HG03060 (cell line): ENCODE results near the gene PAFAH1B1.
"Not testable (repeated sequence)": the region's sequence is repeated elsewhere in the genome, so short reads cannot be mapped to it uniquely, and the experiment has no call there.

ENCODE experiments used
- ATAC-seq: cut with Tn5 transposase; IDR thresholded peaks from one replicate; pipeline ENCODE4 v1.9.1; 2021; ENCODE audit warnings: low read depth, moderate number of reproducible peaks; ENCODE audit not compliant: unreplicated experiment

PAFAH1B1 gene

DNA sequence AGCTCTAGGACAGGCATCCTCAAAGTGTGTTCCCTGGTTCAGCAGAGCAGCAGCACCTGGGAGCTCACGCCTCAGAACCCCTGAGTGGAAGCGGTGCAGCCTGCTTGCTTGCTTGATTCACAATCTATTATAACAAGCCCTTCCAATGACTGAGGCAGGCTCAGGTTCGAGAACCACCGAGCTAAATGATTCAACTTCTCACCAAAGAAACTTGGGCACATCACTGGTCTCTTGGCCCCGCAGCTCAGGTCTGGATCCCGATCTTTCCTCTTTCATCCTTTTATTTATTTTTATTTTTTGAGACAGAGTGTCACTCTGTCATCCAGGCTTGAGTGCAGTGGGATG, 93.6 kb downstream of the PAFAH1B1 start:
- no peak for ATAC-seq

DNA sequence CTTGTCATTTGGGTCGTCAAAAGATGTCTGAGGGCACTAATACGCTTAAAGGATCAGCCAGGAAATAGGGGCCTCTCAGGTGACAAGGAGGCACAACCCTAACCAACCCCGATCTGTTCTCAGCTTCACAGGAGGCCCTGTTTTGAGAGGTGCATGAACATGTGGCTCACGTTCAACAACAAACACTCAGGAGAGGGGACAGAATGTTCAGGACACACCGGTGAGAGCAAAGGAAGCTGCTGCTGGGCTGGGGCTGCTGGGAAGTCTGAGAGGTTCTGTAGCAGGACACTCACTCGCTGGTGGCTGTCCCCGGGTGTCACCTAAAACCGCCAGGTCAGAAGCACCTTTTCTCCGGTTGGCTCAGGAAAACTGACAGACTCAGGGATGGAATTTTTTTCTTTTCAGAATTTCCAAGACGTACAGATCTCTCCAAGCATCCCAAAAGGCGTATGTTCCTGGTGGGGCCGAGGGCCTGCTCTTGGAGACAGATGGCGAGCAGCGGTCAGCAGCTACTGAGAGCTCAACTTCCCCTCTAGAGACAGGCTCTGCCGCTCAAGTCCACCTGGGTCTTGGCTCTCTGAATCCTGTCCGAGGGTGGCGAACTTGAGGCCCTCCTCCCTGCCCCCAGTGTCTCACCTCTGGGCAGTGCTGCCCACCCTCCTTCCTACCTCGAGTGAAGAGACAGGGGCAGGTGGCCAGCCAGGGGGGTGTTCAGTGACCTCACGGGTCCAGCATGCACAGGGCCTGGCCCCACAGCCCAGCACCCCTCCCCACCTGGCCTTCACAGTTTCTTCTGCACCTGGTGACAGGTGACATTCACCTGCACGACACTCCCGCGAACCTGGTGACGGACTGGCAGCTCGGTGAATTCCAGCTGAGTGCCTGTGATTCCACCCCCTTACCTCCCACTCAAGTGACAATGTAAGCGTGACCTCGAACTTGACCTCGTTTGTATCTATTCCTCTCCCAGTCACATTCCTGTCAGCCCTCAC, 95.2 kb downstream of the PAFAH1B1 start:
- ATAC-seq, result no peak

DNA sequence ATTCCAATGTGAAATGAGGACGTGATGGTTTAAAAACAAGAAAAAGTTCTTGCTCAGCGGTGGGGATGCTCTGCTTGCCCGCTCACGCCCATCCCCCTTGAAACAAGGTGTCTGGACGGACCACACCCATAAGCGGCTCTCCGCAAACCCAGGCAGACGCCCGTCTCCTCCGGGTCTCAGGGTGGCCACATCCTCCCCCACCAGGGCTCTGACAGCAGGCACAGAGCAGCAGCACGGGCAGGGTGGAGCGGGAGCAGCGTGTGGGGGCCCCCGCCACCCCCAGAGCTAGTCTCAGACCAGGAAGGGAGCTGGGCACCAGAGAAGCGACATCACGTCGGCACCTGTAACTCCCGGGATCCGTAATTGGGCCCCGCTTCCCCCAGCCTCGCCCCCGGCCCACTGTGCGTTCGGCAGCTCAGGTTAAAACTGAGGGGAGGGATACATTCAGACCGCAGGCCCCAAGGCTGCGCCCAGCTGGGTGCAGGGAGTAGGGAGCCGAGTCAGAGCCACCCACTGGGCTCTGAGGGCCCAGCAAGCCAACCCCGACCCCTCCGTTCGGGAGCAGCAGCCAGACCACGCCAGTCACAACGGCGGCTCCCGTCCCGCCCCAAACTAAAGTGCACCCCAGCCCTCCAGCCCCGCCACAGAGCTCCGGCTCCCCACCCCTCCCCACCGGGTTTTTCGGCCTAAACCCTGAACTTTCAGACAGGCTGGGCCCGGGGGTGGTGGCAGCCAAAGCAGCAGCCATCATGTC, 96.1 kb downstream of the PAFAH1B1 start:
- no peak for ATAC-seq

DNA sequence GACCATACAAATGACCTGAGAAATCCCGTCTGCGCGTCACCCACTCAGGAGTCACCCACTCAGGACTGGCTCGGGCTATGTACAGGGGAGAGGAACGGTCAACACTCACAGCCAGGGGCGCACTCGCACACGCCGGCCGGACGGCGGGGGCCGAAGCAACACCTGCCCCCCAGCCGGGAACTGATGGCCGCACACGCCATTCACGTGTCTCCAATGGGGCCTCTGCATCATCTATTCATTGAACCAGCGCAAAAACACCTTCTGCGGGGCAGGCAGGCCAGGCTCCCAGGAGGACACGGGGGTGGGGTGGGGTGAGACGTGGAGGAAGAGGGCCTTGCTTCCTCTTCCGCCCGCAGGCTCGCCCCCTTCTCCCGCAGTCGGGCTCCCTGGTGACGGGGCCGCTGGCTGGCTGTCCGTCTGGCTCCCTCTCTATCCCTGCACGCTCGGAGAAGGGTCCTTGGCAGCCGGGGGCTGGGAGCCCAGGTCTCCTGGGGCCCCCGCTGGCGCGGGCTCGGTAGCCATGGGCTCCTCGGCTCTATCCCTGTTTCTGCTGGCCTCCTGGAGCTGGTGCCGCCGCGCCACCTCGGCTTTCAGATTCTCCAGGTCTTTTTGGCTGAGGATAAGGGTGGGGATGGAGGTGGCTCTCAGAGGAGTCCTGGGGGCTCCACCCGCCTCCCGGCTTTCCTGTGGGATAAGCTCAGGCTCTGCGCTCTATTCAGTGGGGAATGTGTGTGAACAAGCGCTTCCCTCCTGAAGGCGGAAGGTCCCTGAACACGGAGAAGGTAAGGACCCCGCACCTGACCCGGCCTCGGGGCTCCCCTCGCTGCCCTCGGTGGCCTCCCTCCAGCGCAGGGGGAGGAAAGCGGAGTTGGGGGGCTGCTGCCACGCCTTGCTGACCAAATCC, 97.0 kb downstream of the PAFAH1B1 start:
- ATAC-seq, result no peak

DNA sequence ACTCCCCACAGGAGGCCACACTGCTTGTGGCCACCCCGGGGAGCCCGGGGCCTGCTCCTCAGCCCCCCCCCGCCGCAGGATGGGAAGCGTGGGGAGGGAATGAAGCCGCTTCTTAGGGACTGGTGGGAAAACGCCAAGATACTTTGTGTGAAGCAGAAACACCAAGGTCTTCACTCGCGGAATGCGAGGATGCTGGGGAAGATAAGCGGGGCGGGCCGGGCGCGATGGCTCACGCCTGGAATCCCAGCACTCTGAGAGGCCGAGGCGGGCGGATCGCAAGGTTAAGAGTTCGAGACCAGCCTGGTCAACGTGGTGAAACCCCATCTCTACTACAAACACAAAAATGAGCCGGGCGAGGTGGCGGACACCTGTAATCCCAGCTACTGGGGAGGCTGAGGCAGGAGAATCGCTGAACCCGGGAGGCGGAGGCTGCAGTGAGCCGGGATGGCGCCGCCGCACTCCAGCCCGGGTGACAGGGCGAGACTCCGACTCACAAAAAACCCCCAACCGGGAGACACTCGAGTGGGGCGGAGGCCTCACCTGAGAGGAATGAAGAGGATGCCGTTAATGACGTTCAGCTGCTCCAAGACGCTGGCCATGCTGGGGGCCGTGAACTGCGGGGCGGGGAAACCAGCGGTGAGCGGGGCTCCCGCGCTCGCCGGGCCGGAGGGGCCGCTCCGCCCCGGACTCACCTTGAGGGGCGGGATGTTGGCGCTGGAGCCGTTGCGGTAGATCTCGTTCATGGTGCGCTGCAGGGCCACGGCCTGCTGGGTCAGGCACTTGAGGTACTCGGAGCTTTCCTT, 97.8 kb downstream of the PAFAH1B1 start:
- ATAC-seq, result no peak

DNA sequence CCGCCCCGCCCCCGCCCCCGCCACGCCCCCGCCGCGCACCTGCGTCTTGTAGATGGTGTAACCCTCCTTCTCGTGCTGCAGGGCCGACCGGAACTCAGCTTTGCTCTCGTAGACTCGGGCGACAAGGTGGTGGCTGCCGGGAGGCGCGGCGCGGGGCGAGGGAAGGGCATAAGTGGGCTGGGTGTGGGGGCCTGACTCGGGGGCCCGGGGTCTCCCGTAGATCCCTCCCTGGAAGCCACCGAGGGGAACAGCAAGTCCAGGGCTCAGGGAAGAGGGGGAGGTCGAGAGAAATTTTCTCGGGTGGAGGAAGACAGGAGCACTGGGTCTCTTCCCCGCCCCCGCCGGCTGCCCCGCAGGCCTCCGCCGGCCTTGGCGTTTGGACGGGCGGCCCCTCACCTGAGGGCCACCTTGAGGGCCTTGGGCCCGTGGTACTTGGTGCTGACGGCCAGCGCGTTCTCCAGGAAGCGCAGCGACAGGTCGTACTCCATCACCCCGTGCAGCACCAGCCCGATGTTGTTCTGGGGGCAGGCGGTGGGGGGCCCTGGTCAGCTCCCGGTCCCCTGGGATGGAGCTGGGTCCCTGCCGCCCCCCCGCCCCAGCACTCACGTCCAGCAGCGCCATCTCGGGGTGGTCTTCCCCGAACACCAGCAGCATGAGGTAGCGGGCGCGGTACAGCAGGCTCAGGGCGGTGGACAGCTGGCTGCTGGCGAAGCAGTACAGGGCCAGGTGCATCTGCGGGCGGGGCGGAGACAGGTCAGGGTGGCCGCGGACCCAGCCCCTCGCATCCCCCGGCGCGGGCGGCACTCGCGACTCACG, 98.7 kb downstream of the PAFAH1B1 start:
- no peak for ATAC-seq

DNA sequence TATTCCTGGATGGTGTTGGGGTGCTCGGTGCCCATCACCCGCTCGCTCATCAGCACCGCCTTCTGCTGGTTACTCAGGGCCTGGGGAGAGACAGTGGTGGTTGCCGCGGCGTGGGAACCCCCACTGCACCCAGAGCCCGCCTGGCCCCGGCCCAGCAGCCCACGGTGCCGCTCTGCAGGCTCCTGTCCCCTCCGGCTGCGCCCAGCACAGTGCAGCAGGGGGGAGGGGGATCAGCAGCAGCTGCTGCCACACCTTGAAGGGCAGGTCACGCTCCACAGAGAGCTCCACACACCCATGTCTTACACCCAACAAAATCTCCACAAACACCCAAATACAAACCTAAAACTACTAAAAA, 99.3 kb downstream of the PAFAH1B1 start:
- no peak for ATAC-seq

DNA sequence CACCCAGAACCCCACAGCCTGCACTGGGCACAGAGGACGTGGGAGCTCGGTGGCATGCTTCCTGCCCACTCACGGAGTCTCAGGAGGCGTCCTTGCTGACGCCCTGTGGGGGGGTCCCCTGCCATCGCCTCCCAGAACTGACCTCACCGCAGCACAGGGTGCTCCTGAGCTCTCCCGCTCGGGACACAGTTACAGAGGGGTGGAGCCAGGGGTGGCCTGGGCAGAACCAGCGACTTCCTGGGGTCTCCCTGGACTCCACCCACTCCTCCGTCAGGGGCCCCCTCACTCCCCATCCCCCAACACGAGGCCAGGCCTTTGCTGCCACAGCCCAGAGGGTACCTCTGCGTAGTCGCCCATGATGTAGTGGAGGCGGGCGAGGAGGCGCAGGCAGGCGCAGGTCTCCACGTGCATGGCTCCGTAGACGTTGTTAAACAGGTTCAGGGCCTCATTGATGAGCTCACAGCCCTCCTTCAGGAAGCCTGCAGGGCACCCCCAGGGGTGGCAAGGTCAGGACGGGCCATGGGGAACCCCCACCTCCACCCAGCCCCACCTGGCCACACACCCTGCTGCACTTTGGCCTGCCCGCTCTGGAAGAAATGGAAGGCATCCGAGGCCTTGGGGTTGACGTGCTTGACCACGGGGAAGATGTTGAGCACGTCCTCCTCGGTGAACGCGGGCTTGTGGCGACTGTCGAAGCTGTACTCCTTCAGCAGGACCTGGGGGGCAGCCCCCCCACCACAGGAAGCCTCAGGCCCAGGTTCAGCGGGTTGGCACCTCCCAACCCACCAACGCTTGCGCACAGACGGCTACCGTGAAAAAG, 100.3 kb downstream of the PAFAH1B1 start:
- ATAC-seq, result no peak

DNA sequence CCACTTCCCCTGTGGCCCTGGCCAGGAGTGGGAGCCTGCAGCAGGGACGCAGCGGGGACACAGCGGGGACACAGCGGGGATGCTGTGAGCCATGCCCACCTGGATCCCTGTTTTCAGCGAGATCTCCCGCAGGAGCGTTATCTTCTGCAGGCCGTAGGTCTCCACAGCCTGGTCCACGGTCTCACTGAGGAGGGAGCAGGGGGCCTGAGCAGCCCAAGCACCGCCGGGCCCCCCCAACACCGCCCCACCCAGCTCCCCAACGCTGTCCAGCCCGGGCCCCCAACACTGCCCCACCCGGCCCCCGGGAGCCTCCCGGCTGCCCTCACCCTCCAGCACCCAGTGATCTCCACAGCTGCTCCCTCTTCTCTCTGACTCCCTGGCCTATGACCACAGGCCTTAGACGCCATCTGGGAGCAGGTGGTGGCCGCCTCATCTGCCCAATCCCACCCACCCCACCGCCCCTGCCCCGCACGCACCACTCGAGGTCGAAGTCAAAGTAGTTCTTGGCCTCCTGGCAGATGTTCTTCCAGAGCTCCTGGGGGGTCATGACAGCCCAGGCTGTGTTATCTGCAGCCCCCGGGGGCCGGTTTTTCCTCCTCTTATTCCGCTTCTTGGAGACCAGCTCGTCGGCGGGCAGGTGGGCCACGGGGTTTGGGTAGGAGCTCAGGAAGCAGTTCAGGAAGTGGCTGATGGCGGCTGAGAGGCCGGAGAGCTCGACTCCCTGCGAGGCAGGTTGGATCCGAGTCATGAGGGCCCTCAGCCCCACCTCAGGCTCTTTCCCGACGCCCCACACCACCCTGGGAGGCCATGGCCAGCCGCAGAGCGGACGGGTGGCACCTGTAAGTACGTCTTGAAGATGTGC, 101.2 kb downstream of the PAFAH1B1 start:
- ATAC-seq, result no peak

DNA sequence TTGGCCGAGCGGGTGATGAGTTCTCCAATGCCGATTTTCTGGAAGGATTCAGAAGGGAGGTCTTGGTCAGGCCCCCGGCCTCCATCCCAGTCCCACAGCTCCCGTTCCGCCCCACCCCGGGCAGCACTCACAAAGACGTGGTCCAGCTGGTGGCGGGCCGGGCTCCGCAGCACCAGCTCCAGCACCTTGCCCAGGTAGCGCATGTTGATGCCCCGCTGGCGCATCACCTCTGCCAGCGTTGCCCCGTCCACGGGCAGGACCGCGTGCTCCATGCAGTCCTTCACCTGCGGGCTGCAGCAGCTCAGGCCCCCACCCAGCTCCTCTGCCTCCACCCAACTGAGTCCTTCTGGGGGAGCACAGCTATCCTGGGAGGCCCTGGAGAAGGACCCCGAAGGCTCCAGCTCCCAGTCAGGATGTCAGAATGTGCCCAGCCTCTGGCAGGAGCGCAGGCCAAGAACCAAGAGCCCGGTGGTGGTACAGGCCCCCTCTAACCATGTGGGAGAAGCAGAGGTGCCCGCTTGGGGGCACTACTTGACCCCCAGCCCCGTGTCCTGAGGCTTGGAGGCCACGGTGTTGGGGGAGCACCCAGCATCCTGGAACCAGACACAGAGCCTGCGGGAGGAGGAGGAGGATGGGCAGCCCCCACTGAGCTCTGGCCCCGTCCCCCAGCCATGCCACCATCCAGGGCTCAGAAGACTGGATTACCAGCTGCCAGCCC, 101.9 kb downstream of the PAFAH1B1 start:
- no peak for ATAC-seq

DNA sequence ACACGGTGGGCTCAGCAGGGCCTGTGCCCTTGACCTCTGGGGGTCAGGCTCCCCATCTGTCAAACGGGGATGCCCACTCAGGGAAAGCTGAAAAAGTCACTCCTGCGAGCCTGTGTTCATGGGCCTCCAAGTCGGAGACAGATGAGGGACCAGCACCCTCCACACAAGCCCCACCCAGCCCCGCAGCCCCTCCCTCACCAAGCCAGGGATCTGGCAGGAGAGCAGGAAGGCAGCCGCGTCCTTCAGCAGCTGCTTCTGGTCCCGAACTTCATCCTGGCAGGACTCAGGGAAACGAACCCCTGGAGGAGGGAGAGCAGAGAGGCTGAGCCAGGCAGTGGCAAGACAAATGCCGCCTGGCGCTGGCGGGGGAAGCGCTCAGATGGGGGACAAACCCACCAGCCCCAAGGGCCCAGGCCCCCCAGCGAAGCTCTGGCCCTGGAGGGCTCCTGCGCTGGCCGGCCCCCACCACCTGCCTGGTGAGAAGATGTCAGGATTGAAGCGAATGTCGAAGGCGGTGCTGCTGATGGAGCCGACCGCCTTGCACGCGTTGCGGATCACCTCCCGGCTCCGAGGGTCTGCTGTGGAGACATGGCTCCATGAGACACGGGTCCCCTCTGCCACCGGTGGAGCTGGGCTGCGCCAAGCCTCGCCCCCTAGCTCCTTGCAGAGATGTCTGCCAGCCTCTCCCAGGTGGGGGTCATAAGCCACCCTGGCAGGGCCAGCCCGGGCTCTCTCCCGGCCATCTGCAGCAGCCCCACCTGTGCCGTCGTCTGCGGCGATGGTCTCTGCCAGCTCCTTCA, 102.7 kb downstream of the PAFAH1B1 start:
- ATAC-seq, result no peak

DNA sequence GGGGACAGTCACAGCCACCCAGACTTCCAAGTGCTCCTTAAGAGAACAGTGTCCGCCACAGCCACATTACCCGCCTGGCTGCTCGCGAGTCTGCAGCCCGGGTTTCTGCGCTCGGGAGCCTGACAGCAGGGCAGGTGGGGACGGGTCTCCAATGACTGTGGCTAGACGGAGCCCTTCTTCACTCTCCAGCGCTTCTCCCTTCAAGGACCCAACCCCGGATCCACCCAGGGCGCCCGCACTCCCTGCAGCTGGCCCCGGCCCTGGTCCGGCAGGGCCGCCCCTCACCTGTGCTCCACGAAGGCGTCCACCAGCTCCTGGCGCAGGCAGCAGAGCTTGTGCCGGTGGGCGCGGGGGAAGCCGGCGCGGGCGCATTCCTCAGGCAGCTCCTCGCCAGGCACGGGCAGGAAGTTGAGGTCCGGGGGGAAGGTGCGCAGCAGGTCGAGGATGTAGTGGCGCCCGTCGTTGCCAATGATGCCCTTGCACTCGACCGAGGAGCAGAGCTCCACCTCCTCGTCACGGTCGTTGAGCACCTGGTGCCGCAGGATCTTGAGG, 104.2 kb downstream of the PAFAH1B1 start:
- no peak for ATAC-seq

DNA sequence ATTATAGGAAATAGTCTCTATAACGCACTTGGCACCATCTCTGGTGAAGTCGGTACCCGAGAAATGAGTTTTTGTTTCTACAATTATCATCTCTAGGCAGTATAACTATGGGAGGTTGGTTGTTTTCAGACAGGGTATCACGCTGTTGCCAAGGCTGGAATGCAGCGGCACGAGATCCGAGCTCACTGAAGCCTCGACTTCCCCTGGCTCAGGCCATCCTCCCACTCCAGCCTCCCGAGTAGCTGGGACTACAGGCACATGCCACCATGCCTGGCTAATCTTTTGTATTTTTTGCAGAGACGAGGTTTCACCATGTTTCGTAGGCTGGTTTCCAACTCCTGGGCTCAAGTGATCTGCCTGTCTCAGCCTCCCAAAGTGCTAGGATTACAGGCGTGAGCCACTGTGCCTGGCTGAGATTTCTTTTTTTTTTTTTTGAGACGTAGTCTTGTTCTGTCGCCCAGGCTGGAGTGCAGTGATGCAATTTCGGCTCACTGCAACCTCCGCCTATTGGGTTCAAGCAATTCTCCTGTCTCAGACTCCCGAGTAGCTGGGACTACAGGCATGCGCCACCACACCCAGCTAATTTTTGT, 105.9 kb downstream of the PAFAH1B1 start:
- ATAC-seq, result not testable (repeated sequence)

DNA sequence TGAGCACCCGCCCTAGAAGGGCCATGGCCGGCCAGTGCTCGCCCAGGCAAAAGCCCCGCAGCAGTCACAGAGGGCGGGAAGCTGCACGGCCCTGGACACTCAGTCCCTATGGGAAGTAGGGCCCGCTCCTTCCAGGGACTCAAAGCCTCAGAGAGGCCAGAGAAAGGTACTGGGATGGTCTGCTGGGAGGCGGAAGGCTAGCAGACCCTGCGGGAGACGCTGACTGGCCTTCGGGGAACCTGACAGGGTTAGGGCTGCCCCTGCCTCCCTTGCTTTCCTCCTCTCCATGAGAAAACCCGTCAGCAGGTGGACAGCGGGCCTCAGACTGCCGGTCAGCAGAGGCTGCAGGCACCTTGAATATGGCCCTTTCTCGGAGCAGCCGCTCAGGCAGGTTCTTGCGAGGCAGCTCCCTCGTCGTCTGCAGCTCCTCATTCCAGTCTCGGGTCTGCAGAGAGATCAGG, 106.6 kb downstream of the PAFAH1B1 start:
- ATAC-seq, result no peak

DNA sequence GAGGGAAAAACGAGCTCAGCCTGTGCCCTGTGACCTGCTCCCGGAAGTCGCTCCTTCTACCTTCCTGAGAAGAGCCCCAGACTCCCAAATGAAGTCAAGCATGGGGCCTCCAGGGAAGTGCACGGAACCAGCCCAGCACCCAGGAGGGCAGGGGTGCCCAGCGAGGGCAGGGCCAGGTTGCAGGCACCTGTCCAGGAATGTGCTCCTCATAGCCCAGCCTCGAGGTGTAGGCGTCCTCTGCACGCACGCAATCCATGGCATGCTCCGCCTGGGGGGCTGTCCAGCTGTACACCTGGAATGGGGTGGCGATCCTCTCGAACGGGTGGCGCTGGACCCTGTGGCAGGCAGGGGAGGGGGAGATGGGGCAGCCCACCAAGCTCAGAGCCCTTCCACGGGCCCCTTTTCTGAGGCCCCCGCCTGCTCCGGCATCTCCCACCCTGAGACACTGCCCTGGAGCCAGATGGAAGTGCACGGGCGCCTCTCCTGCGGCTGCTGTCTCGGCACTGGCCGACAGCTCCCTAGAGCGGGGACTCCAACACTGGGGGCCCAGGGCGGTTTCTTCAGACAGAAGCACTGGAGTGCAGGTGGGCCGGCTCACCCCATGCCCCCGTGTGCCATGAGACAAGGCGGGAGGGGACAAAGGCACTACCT, 107.2 kb downstream of the PAFAH1B1 start:
- no peak for ATAC-seq
